PC-9 (cell line): ENCODE measurements around the gene ZDHHC8. TPM values are rescaled to one million over a fixed set of nuclear protein-coding genes. Genes with fewer than 3 reads are reported as not detected.

Source experiments
- BruUV-seq: library from RNA; stranded (reverse); fragments of 400-500 nt; replicated peaks from 2 replicates; lab custom pipeline; 2021; lab: Mats Ljungman, UMichigan
- CTCF ChIA-PET: fragments of 300-600 bp; sonication (Branson Sonifier 250); formaldehyde crosslinking; loops from one replicate; lab custom pipeline; 2022; ENCODE audit warnings: antibody characterized with exemption; lab: Charles Lee
- POLR2A ChIA-PET: fragments of 300-600 bp; sonication (Branson Sonifier 250); formaldehyde crosslinking; loops from one replicate; lab custom pipeline; 2022; ENCODE audit warnings: antibody characterized with exemption; ENCODE audit not compliant: unreplicated experiment; lab: Charles Lee
- DNase-seq, 2 experiments: peaks; one replicate each; pipeline versions ENCODE4 v3.0.0 to v3.0.0-alpha.2; 2015 to 2022; ENCODE audit warnings: mixed read lengths in 1 of 2
- H2AFZ ChIP-seq: fragments of 200-600 bp; sonication (generic); 2 replicates; pipeline ENCODE4 v1.8.1; 2017; ENCODE audit warnings: antibody characterized with exemption
- H3F3A ChIP-seq: fragments of 200-600 bp; sonication (generic); 2 replicates; pipeline ENCODE4 v1.8.1; 2017; ENCODE audit warnings: antibody characterized with exemption, mild to moderate bottlenecking, low read depth; ENCODE audit not compliant: insufficient read depth
- H3K27ac ChIP-seq: fragments of 200-600 bp; sonication (generic); 2 replicates; pipeline ENCODE4 v1.6.1; 2016; ENCODE audit warnings: mixed run types
- H3K27me3 ChIP-seq: fragments of 200-600 bp; sonication (generic); 2 replicates; pipeline ENCODE4 v1.6.1; 2016; ENCODE audit warnings: low read depth, mixed run types; ENCODE audit not compliant: insufficient read depth
- H3K36me3 ChIP-seq: fragments of 200-600 bp; sonication (generic); 2 replicates; pipeline ENCODE4 v1.6.1; 2016; ENCODE audit warnings: low read depth, mixed run types
- H3K4me1 ChIP-seq: fragments of 200-600 bp; sonication (generic); replicated peaks from 2 replicates; pipeline ENCODE4 v1.6.1; 2016; ENCODE audit warnings: mixed run types; ENCODE audit not compliant: insufficient read depth
- H3K4me2 ChIP-seq: fragments of 200-600 bp; sonication (generic); 2 replicates; pipeline ENCODE4 v1.6.1; 2017; ENCODE audit warnings: mixed run types
- H3K4me3 ChIP-seq: fragments of 200-600 bp; sonication (generic); 2 replicates; pipeline ENCODE4 v1.6.1; 2016; ENCODE audit warnings: mixed run types
- H3K79me2 ChIP-seq: fragments of 200-600 bp; sonication (generic); 2 replicates; pipeline ENCODE4 v1.6.1; 2017; ENCODE audit warnings: low read depth, mixed run types
- H3K9me2 ChIP-seq: fragments of 200-600 bp; sonication (generic); 2 replicates; pipeline ENCODE4 v1.8.1; 2017; ENCODE audit warnings: mild to moderate bottlenecking; ENCODE audit not compliant: insufficient read depth
- H3K9me3 ChIP-seq: fragments of 200-600 bp; sonication (generic); 2 replicates; pipeline ENCODE4 v1.8.1; 2016; ENCODE audit warnings: low read depth; ENCODE audit not compliant: insufficient read depth
- H4K20me1 ChIP-seq: fragments of 200-600 bp; sonication (generic); 2 replicates; pipeline ENCODE4 v1.8.1; 2017; ENCODE audit not compliant: insufficient read depth
- EZH2 ChIP-seq: fragments of 200-600 bp; sonication (generic); IDR thresholded peaks from 2 replicates; pipeline ENCODE4 v1.8.0; 2017; ENCODE audit warnings: antibody characterized with exemption, low read depth
- intact Hi-C: fragments of 100-400 bp; cut with micrococcal nuclease; formaldehyde crosslinking; loops from one replicate; pipeline ENCODE4 v1.10.0; 2022; ENCODE audit not compliant: unreplicated experiment
- total RNA-seq: library from RNA; stranded (reverse); gene quantifications from 2 replicates; pipeline ENCODE4 v1.2.3, GENCODE V29; 2021
- TF ChIP-seq, protein P1 (sequence below): fragments of 200-600 bp; sonication (generic); conservative IDR thresholded peaks from 2 replicates; pipeline ENCODE4 v1.6.1; 2017; ENCODE audit warnings: mixed run types, antibody characterized with exemption, mild to moderate bottlenecking, moderate library complexity

Gene ZDHHC8
- total RNA-seq, 1 experiment from 2014 or later: 34.4 TPM

DNA sequence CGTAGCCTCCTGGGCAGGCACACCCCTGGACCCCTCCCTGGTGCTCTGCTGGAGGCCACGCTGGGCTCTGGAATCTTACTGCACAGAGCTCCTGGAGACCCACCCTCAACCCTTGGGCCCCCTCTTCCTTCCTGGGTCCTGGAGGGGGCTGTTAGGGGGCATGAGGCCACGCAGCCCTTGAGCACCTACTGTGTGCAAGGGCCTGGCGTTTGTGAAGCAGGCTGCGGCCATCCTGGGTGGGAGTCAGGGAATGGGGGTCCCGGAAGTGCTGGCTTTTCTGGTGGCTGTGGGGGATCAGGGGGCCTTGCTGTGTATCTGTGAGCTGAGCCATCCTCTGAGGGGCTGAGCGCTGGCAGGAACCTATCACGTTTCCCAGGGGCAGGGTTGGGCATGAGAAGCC lies 60.2 kb downstream of the ZDHHC8 start:
- no peaks in the 10 kb centered on the region for H3K36me3 ChIP-seq
- POLR2A ChIA-PET: no interaction called here
- intact Hi-C loops: no loop called here

GRCh38 chr22:20192293-20192971 lies 60.8 kb downstream of the ZDHHC8 start:
- Histone ChIP-seq H3K9me2 (no peaks in the 10 kb centered on the region), H3K4me3 (no peak overlapping the region), H2AFZ (no peak overlapping the region), H3K4me1 (no peaks in the 10 kb centered on the region), H3F3A (no peaks in the 10 kb centered on the region), H3K27ac (no peak overlapping the region), H4K20me1 (no peaks in the 10 kb centered on the region), H3K36me3 (no peaks in the 10 kb centered on the region), H3K4me2 (no peak overlapping the region), H3K27me3 (peaks cover 9% of the 10 kb centered on the region; the same call in 1 of the 2 replicates), H3K79me2 (no peaks in the 10 kb centered on the region), H3K9me3 (no peaks in the 10 kb centered on the region)
- no peak for TF ChIP-seq EZH2
- TF ChIP-seq, protein P1, sequence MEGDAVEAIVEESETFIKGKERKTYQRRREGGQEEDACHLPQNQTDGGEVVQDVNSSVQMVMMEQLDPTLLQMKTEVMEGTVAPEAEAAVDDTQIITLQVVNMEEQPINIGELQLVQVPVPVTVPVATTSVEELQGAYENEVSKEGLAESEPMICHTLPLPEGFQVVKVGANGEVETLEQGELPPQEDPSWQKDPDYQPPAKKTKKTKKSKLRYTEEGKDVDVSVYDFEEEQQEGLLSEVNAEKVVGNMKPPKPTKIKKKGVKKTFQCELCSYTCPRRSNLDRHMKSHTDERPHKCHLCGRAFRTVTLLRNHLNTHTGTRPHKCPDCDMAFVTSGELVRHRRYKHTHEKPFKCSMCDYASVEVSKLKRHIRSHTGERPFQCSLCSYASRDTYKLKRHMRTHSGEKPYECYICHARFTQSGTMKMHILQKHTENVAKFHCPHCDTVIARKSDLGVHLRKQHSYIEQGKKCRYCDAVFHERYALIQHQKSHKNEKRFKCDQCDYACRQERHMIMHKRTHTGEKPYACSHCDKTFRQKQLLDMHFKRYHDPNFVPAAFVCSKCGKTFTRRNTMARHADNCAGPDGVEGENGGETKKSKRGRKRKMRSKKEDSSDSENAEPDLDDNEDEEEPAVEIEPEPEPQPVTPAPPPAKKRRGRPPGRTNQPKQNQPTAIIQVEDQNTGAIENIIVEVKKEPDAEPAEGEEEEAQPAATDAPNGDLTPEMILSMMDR: no peak
- ChIA-PET POLR2A (no interaction called here), CTCF (no interaction called here)
- BruUV-seq: no TSS peak
- intact Hi-C loops: no loop called here
- no peak for DNase-seq

More for the DNA sequence above, 60.2 kb downstream of the ZDHHC8 start:
- Histone ChIP-seq H3K27me3 (peaks cover 5% of the 10 kb centered on the region; the same call in 1 of the 2 replicates), H3F3A (no peaks in the 10 kb centered on the region), H3K27ac (no peak overlapping the region), H3K9me2 (no peaks in the 10 kb centered on the region), H3K79me2 (no peaks in the 10 kb centered on the region), H3K4me3 (no peak overlapping the region), H4K20me1 (no peaks in the 10 kb centered on the region), H3K9me3 (no peaks in the 10 kb centered on the region), H2AFZ (no peak overlapping the region), H3K4me2 (no peak overlapping the region), H3K4me1 (no peaks in the 10 kb centered on the region)
- no TSS peak for BruUV-seq
- TF ChIP-seq, protein P1: no peak
- TF ChIP-seq EZH2: no peak
- DNase-seq: no peak
- CTCF ChIA-PET: no interaction called here

- Histone ChIP-seq H3K9me2 (no peaks in the 10 kb centered on the region), H3K79me2 (no peaks in the 10 kb centered on the region), H3K27me3 (peaks cover 13% of the 10 kb centered on the region), H3K4me2 (no peak overlapping the region), H4K20me1 (no peaks in the 10 kb centered on the region), H3F3A (no peaks in the 10 kb centered on the region), H3K36me3 (no peaks in the 10 kb centered on the region), H3K9me3 (no peaks in the 10 kb centered on the region), H3K4me1 (no peaks in the 10 kb centered on the region), H3K27ac (no peak overlapping the region), H2AFZ (no peak overlapping the region), H3K4me3 (no peak overlapping the region)
- no peak for DNase-seq
- no TSS peak for BruUV-seq
- TF ChIP-seq EZH2: no peak
- TF ChIP-seq, protein P1: no peak
- POLR2A ChIA-PET: no interaction called here
- CTCF ChIA-PET: no interaction called here
- intact Hi-C loops: no loop called here
Observed at GRCh38 chr22:20192972-20193760, 61.6 kb downstream of the ZDHHC8 start.
